ENCODE measurements around the gene PTPN3.

DNA sequence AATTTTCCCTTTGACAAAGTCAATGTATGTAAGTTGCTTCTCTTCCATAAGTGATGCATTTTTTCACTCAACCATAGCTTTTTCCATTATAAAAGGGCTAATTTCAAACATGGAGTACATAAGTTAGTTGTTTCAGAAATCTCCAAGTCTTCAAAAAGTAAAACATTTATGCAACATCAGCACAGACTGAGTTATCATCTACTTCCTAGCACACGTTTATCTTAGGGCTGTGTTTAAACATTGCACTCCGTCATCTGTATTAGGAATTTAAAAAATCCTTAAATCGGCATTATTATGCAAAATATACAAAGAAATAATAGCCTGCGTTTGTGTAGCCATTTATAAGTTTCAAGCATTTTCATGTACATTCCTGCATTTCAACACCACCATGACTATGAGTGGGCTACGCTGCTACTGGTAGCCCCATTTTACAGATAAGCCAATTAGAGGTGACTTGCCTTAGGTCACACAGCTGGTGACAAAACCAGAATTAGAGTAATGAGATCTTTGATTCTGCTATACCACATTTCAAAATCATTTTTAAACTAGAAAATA, 43.4 kb downstream of the PTPN3 start:
- no peak for TF ChIP-seq POLR2A (IDR thresholded peaks at IDR 0.05; ENCODE audit: low read length)
- TF ChIP-seq GATA1 (IDR thresholded peaks at IDR 0.05; ENCODE audit: low read depth, low read length), result no peak

All from erythroblast (primary cell).